Measurements from ENCODE around the gene PDE7B.

PDE7B gene

DNA sequence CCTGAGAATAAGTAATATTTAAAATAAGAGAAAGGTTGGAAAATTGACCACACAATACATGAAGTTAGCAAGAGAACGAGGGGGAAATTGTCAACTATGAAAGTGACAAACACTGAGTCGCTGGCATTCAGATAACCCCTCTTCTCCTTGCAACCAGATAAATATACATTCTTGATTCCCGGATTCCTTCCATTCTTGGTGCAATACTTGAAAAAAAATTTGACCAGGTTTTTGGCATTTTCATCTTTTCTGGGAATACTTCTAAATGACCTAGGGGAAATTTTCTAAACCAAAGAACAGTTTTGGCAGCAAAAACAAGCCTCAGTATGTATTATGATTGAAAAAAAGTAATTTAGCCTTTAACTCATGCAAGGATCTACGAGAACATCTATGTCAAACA lies 164.0 kb downstream of the PDE7B start:
- Histone ChIP-seq H3K36me3 (replicated peaks; ENCODE audit: insufficient read depth, low read length) (no peaks in the 10 kb centered on the region), H2AFZ (ENCODE audit: low read length) (no peak overlapping the region), H3K9me2 (replicated peaks; ENCODE audit: insufficient read depth, low read length) (no peaks in the 10 kb centered on the region), H3K79me2 (ENCODE audit: low read length) (no peaks in the 10 kb centered on the region), H3K9me3 (replicated peaks; ENCODE audit: insufficient read depth, low read length) (no peaks in the 10 kb centered on the region), H3K4me3 (ENCODE audit: low read length) (no peak overlapping the region), H3K27ac (ENCODE audit: low read length) (no peak overlapping the region), H4K20me1 (ENCODE audit: insufficient read depth, low read length) (no peaks in the 10 kb centered on the region), H3F3A (ENCODE audit: insufficient read depth, low read length) (no peaks in the 10 kb centered on the region), H3K4me2 (ENCODE audit: low read depth, low read length) (no peak overlapping the region), H3K4me1 (ENCODE audit: low read length) (no peaks in the 10 kb centered on the region), H3K9ac (ENCODE audit: low read length) (no peak overlapping the region), H3K27me3 (replicated peaks; ENCODE audit: insufficient read depth, low read length) (no peaks in the 10 kb centered on the region)
- no peak for DNase-seq
- TF ChIP-seq, protein P1, sequence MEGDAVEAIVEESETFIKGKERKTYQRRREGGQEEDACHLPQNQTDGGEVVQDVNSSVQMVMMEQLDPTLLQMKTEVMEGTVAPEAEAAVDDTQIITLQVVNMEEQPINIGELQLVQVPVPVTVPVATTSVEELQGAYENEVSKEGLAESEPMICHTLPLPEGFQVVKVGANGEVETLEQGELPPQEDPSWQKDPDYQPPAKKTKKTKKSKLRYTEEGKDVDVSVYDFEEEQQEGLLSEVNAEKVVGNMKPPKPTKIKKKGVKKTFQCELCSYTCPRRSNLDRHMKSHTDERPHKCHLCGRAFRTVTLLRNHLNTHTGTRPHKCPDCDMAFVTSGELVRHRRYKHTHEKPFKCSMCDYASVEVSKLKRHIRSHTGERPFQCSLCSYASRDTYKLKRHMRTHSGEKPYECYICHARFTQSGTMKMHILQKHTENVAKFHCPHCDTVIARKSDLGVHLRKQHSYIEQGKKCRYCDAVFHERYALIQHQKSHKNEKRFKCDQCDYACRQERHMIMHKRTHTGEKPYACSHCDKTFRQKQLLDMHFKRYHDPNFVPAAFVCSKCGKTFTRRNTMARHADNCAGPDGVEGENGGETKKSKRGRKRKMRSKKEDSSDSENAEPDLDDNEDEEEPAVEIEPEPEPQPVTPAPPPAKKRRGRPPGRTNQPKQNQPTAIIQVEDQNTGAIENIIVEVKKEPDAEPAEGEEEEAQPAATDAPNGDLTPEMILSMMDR (IDR thresholded peaks at IDR 0.05; ENCODE audit: low read length), result no peak
- TF ChIP-seq EZH2 (optimal IDR thresholded peaks at IDR 0.05; ENCODE audit: low read depth, low read length) (no peak), EZH2phosphoT487 (IDR thresholded peaks at IDR 0.05; ENCODE audit: low read length) (no peak)

DNA sequence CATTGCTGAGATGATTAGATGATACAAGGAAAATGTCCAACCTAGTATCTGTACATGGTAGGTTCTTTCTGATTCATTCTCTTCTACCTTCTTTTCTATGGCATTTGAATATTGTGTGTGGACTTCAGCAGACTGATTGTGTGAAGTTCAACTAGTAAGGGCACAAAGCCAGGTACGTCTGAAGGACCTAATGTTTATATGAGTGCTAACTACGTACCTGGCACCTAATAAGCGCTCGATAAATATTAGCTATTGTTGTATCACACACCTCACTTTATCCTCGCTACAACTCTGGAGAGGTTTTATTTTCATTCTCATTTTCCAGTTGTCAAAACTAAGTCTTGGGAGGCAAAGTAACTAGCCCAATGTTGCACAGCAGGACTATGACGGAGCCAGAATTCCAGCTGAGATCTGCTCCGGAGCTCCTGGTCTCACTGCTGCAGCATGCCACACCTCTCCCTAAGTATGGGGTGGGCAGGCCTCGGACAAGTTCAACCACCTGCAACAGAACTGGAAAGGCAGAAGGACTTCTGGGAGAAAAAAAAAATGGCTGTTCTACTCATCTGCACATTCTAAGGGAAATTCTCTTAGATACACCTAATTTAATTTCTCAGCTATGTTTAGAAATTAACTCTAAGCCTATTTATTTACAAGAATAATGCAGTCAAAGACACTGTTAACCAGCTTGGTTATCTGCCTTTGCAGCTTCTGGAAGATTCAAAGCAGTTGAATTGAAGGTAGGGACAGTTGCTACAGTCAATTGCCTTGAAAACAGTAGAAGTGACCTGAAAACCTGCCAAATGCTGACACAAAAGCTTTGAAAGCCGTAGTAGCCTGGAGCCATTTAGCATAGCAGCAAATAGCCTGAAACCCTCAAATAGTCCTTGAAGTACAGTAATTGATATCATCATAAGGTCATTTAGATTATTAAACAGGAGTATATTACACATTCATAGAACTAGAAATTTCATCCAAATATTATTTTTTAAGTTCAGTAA lies 165.0 kb downstream of the PDE7B start:
- H3K27ac ChIP-seq (ENCODE audit: low read length), result no peak overlapping the region
- no peaks in the 10 kb centered on the region for H3K27me3 ChIP-seq (replicated peaks; ENCODE audit: insufficient read depth, low read length)
- no peak for DNase-seq
- H3K4me1 ChIP-seq (ENCODE audit: low read length), result no peaks in the 10 kb centered on the region
- H4K20me1 ChIP-seq (ENCODE audit: insufficient read depth, low read length), result no peaks in the 10 kb centered on the region
- TF ChIP-seq EZH2phosphoT487 (IDR thresholded peaks at IDR 0.05; ENCODE audit: low read length) (no peak), EZH2 (optimal IDR thresholded peaks at IDR 0.05; ENCODE audit: low read depth, low read length) (no peak)
- TF ChIP-seq, protein P1 (IDR thresholded peaks at IDR 0.05; ENCODE audit: low read length), result no peak
- H3K4me3 ChIP-seq (ENCODE audit: low read length), result no peak overlapping the region
- H3K36me3 ChIP-seq (replicated peaks; ENCODE audit: insufficient read depth, low read length), result no peaks in the 10 kb centered on the region
- no peaks in the 10 kb centered on the region for H3K9me3 ChIP-seq (replicated peaks; ENCODE audit: insufficient read depth, low read length)
- no peaks in the 10 kb centered on the region for H3K79me2 ChIP-seq (ENCODE audit: low read length)
- no peak overlapping the region for H2AFZ ChIP-seq (ENCODE audit: low read length)
- no peaks in the 10 kb centered on the region for H3K9me2 ChIP-seq (replicated peaks; ENCODE audit: insufficient read depth, low read length)
- H3K4me2 ChIP-seq (ENCODE audit: low read depth, low read length), result no peak overlapping the region
- no peaks in the 10 kb centered on the region for H3F3A ChIP-seq (ENCODE audit: insufficient read depth, low read length)
- no peak overlapping the region for H3K9ac ChIP-seq (ENCODE audit: low read length)

DNA sequence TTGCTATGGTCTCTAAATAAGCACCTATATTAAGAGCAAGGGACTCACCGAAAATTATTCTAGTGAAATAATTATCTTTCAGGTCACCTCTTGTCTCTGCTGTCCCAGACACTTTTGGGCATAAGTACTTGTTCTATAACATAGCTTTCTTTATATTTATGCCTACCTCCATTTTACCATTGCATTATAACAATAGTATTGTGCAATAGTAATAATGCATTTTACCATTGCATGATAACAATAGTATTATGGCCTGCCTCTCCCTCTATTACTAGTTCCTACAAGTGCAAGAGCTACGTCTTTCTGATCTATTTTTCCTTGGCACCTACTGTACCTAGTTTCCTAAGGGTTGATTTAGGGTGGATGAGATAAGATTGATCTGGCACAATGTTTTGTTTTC lies 169.2 kb downstream of the PDE7B start:
- no peaks in the 10 kb centered on the region for H3K79me2 ChIP-seq (ENCODE audit: low read length)
- H3K4me1 ChIP-seq (ENCODE audit: low read length), result no peaks in the 10 kb centered on the region

More for the DNA sequence above, 169.2 kb downstream of the PDE7B start:
- no peaks in the 10 kb centered on the region for H3F3A ChIP-seq (ENCODE audit: insufficient read depth, low read length)
- no peak for TF ChIP-seq EZH2phosphoT487 (IDR thresholded peaks at IDR 0.05; ENCODE audit: low read length)
- no peak for TF ChIP-seq EZH2 (optimal IDR thresholded peaks at IDR 0.05; ENCODE audit: low read depth, low read length)
- TF ChIP-seq, protein P1 (IDR thresholded peaks at IDR 0.05; ENCODE audit: low read length), result no peak
- no peak overlapping the region for H3K4me2 ChIP-seq (ENCODE audit: low read depth, low read length)
- H3K9me2 ChIP-seq (replicated peaks; ENCODE audit: insufficient read depth, low read length), result no peaks in the 10 kb centered on the region
- H3K9ac ChIP-seq (ENCODE audit: low read length), result no peak overlapping the region
- no peaks in the 10 kb centered on the region for H4K20me1 ChIP-seq (ENCODE audit: insufficient read depth, low read length)
- H3K4me3 ChIP-seq (ENCODE audit: low read length), result no peak overlapping the region
- no peak overlapping the region for H3K27ac ChIP-seq (ENCODE audit: low read length)
- H3K9me3 ChIP-seq (replicated peaks; ENCODE audit: insufficient read depth, low read length), result no peaks in the 10 kb centered on the region
- no peak for DNase-seq
- H3K27me3 ChIP-seq (replicated peaks; ENCODE audit: insufficient read depth, low read length), result no peaks in the 10 kb centered on the region
- no peaks in the 10 kb centered on the region for H3K36me3 ChIP-seq (replicated peaks; ENCODE audit: insufficient read depth, low read length)
- no peak overlapping the region for H2AFZ ChIP-seq (ENCODE audit: low read length)

Measured in MM.1S (cell line).